Neural cell (in vitro differentiated cells): ENCODE data around the gene OR6X1.

Experiments used
- CTCF ChIP-seq: fragments of 450-650 bp; IDR thresholded peaks from 2 replicates; pipeline ENCODE4 v1.5.1; 2014; ENCODE audit warnings: antibody characterized with exemption, mild to moderate bottlenecking, moderate library complexity; ENCODE audit not compliant: poor library complexity, severe bottlenecking
- EP300 ChIP-seq: fragments of 450-650 bp; conservative IDR thresholded peaks from 2 replicates; pipeline ENCODE4 v1.6.1; 2014; ENCODE audit warnings: antibody characterized with exemption, mild to moderate bottlenecking, moderate library complexity; ENCODE audit not compliant: poor library complexity, severe bottlenecking
- EZH2 ChIP-seq: fragments of 200-600, 300-800 bp; shearing (Covaris generic), sonication (generic); IDR thresholded peaks from 2 replicates; pipeline ENCODE4 v1.6.1; 2014; ENCODE audit warnings: antibody characterized with exemption, low read length, borderline replicate concordance, mild to moderate bottlenecking; ENCODE audit not compliant: insufficient read depth, poor library complexity, severe bottlenecking
- POLR2AphosphoS5 ChIP-seq: IDR thresholded peaks from 2 replicates; pipeline ENCODE4 v1.6.1; 2012

- TF ChIP-seq EP300 (no peak), CTCF (no peak), EZH2 (no peak), POLR2AphosphoS5 (no peak)
Observed at GRCh38 chr11:123740787-123741158, 13.5 kb downstream of the OR6X1 start.
